Endothelial cell (in vitro differentiated cells): ENCODE data around the gene PTPN12. TPM values are rescaled to one million over a fixed set of nuclear protein-coding genes. Genes with fewer than 3 reads are reported as not detected.

Experiments used
- DNase-seq: peaks from one replicate; pipeline ENCODE4 v3.0.0; 2021; ENCODE audit warnings: low spot score
- H3K27ac Mint-ChIP-seq: one replicate; pipeline ENCODE4 v1.8.0; 2021; ENCODE audit warnings: mixed read lengths, inconsistent platforms; ENCODE audit not compliant: unreplicated experiment
- H3K27me3 Mint-ChIP-seq: one replicate; pipeline ENCODE4 v1.8.0; 2021; ENCODE audit warnings: mild to moderate bottlenecking, moderate library complexity, mixed read lengths, inconsistent platforms; ENCODE audit not compliant: unreplicated experiment
- H3K36me3 Mint-ChIP-seq: one replicate; pipeline ENCODE4 v1.8.0; 2021; ENCODE audit warnings: mild to moderate bottlenecking, low read depth, mixed read lengths, inconsistent platforms; ENCODE audit not compliant: unreplicated experiment
- H3K4me1 Mint-ChIP-seq: one replicate; pipeline ENCODE4 v1.8.0; 2021; ENCODE audit warnings: mild to moderate bottlenecking, mixed read lengths, inconsistent platforms; ENCODE audit not compliant: unreplicated experiment
- H3K4me3 Mint-ChIP-seq: one replicate; pipeline ENCODE4 v1.8.0; 2021; ENCODE audit warnings: mild to moderate bottlenecking, mixed read lengths, inconsistent platforms; ENCODE audit not compliant: unreplicated experiment
- H3K9me3 Mint-ChIP-seq: one replicate; pipeline ENCODE4 v1.8.0; 2021; ENCODE audit warnings: mixed read lengths, inconsistent platforms; ENCODE audit not compliant: unreplicated experiment
- CTCF ChIP-seq: fragments of 200-600 bp; sonication (generic); IDR thresholded peaks from one replicate; pipeline ENCODE4 v1.5.0; 2021; ENCODE audit warnings: antibody characterized with exemption; ENCODE audit not compliant: unreplicated experiment
- total RNA-seq: library from RNA; stranded (reverse); fragmentation: NEBNext Ultra II Directional; extraction: Animal tissue kit (Norgen Biotek cat#: 25700); gene quantifications from one replicate; pipeline ENCODE4 v1.2.1, GENCODE V29; 2021; ENCODE audit not compliant: unreplicated experiment

PTPN12 gene
- total RNA-seq, 1 donor from 2014 or later: 186 TPM

- no peak overlapping the region for H3K27ac Mint-ChIP-seq
- peaks cover 4% of the 10 kb centered on the region for H3K27me3 Mint-ChIP-seq
- H3K9me3 Mint-ChIP-seq: no peaks in the 10 kb centered on the region
- no peak for DNase-seq
- no peak overlapping the region for H3K4me3 Mint-ChIP-seq
- H3K36me3 Mint-ChIP-seq: peaks cover 26% of the 10 kb centered on the region
- H3K4me1 Mint-ChIP-seq: peaks cover 8% of the 10 kb centered on the region
- no peak for TF ChIP-seq CTCF
Measured at GRCh38 chr7:77576856-77577255, 39.8 kb downstream of the PTPN12 start.

GRCh38 chr7:77579797-77580196 is 42.7 kb downstream of the PTPN12 start:
- TF ChIP-seq CTCF: no peak
- Mint-ChIP-seq H3K4me3 (no peak overlapping the region), H3K4me1 (peaks cover 6% of the 10 kb centered on the region), H3K36me3 (peaks cover 20% of the 10 kb centered on the region), H3K9me3 (no peaks in the 10 kb centered on the region), H3K27me3 (peaks cover 6% of the 10 kb centered on the region), H3K27ac (no peak overlapping the region)
- DNase-seq: no peak

GRCh38 chr7:77580762-77581350 is 43.8 kb downstream of the PTPN12 start:
- Mint-ChIP-seq H3K4me3 (no peak overlapping the region), H3K36me3 (peaks cover 16% of the 10 kb centered on the region), H3K4me1 (peaks cover 6% of the 10 kb centered on the region), H3K9me3 (no peaks in the 10 kb centered on the region), H3K27ac (peak overlapping the region; percentile 18), H3K27me3 (peaks cover 6% of the 10 kb centered on the region)
- no peak for TF ChIP-seq CTCF
- no peak for DNase-seq

- TF ChIP-seq CTCF: no peak
- Mint-ChIP-seq H3K4me3 (peak overlapping the region; percentile 56), H3K27ac (peak overlapping the region; percentile 24), H3K36me3 (peaks cover 16% of the 10 kb centered on the region), H3K27me3 (no peaks in the 10 kb centered on the region), H3K9me3 (no peaks in the 10 kb centered on the region), H3K4me1 (peaks cover 22% of the 10 kb centered on the region)
- no peak for DNase-seq
Measured at GRCh38 chr7:77587272-77587671, 50.2 kb downstream of the PTPN12 start.

GRCh38 chr7:77600952-77601351 is 63.9 kb downstream of the PTPN12 start:
- H3K9me3 Mint-ChIP-seq: no peaks in the 10 kb centered on the region
- no peaks in the 10 kb centered on the region for H3K4me1 Mint-ChIP-seq
- H3K27me3 Mint-ChIP-seq: peaks cover 4% of the 10 kb centered on the region
- no peak overlapping the region for H3K4me3 Mint-ChIP-seq
- H3K36me3 Mint-ChIP-seq: peaks cover 11% of the 10 kb centered on the region
- no peak for TF ChIP-seq CTCF
- no peak for DNase-seq
- H3K27ac Mint-ChIP-seq: peak overlapping the region; percentile 30
